ENCODE results near the gene ZZZ3. TPM values are rescaled to one million over a fixed set of nuclear protein-coding genes. Genes with fewer than 3 reads are reported as not detected.

ZZZ3 gene
- total and polyA plus RNA-seq, 10 of the 15 experiments (the other 5 are each of a cell fraction or from before 2014, with no cell fraction given), result 10.5 to 44.1 (median 29.5) TPM

DNA sequence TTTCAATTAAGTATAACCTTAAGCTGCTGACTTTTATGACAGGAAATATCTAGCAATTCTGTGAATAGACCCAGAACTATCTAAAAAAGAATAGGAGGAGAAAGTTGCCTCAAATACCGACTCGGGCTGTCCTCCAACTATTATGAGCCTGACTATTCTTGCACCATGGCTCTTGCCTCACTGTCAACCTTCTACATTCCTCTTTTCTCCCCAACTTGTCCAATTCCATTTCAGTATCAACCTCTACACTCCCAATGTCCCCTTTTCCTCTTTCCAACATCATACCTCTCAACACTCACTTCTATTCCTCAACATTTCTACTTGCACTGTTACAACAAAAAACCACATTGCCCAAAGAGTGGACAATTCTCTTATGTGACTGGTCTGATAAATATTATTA lies 2.3 kb downstream of the ZZZ3 start:
- intact Hi-C loops (cut with micrococcal nuclease; ENCODE audit: unreplicated experiment) (loop anchor here (5.0 to 10.0 kb wide), 6 partner anchors 93 to 942 kb away; partner anchors contain the start of genes DNAJB4, FUBP1 and IFI44L), in situ Hi-C loops (cut with MboI) (no loop called here)
- H3K4me1 ChIP-seq (ENCODE audit: control insufficient read depth, insufficient read depth, low read length), result 0 out of 2 replicates have a peak, but pooled peaks cover 5% of the 10 kb centered on the region

More for the DNA sequence above, 2.3 kb downstream of the ZZZ3 start:
- H3K27ac ChIP-seq (ENCODE audit: control insufficient read depth, insufficient read depth), result no peak overlapping the region
- peak overlapping the region; percentile 45; the same call in 1 of the 2 replicates for H3K4me3 ChIP-seq
- SMC1A ChIA-PET (ENCODE audit: uncharacterized antibody, unreplicated experiment), result interaction anchor here (0.8 to 1.5 kb wide), 4 partner anchors 9 to 295 kb away, joined by 3 to 5 read pairs (median 3); no protein-coding TSS in a partner anchor
- H3K9ac ChIP-seq (ENCODE audit: control insufficient read depth, insufficient read depth, low read length), result no peak overlapping the region
- CTCF ChIA-PET, result no interaction called here
- TF ChIP-seq MTA2 (IDR thresholded peaks at IDR 0.05; ENCODE audit: low read depth) (no peak), YY1 (IDR thresholded peaks at IDR 0.05; ENCODE audit: low read depth, low read length) (no peak), CREB1 (IDR thresholded peaks at IDR 0.05; ENCODE audit: low read depth) (no peak), E4F1 (IDR thresholded peaks at IDR 0.05; ENCODE audit: borderline replicate concordance, partially characterized antibody) (no peak), ZSCAN29 (IDR thresholded peaks at IDR 0.05) (no peak), SMC3 (IDR thresholded peaks at IDR 0.05; ENCODE audit: borderline replicate concordance, low read length) (no peak), BCL11A (IDR thresholded peaks at IDR 0.05; ENCODE audit: low read depth, low read length) (no peak), STAT3 (IDR thresholded peaks at IDR 0.05; ENCODE audit: low read depth, low read length) (no peak), CBX3 (IDR thresholded peaks at IDR 0.05; ENCODE audit: borderline replicate concordance, low read depth) (no peak), MTA3 (IDR thresholded peaks at IDR 0.05; ENCODE audit: borderline replicate concordance, low read length) (no peak), ZNF24 (IDR thresholded peaks at IDR 0.05) (no peak), NR2C2 (IDR thresholded peaks at IDR 0.05; ENCODE audit: borderline replicate concordance, control insufficient read depth, insufficient read length, low read depth) (no peak), ASH2L (IDR thresholded peaks at IDR 0.05; ENCODE audit: borderline replicate concordance, low read depth) (no peak), FOXM1 (IDR thresholded peaks at IDR 0.05; ENCODE audit: low read depth, low read length) (no peak), POLR2A (IDR thresholded peaks at IDR 0.05; ENCODE audit: low read depth, low read length) (no peak)
- TF ChIP-seq, protein P1, sequence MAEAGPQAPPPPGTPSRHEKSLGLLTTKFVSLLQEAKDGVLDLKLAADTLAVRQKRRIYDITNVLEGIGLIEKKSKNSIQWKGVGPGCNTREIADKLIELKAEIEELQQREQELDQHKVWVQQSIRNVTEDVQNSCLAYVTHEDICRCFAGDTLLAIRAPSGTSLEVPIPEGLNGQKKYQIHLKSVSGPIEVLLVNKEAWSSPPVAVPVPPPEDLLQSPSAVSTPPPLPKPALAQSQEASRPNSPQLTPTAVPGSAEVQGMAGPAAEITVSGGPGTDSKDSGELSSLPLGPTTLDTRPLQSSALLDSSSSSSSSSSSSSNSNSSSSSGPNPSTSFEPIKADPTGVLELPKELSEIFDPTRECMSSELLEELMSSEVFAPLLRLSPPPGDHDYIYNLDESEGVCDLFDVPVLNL (IDR thresholded peaks at IDR 0.05; ENCODE audit: low read depth, low read length), result no peak
- H3K36me3 ChIP-seq (ENCODE audit: control insufficient read depth in 2 of 2, insufficient read depth in 2 of 2, low read length in 1 of 2), result peaks cover 0 to 3% of the 10 kb centered on the region in 2 experiments; a peak in 1 of 4 replicates
- peaks cover 73% of the 10 kb centered on the region for H3K79me2 ChIP-seq (ENCODE audit: control insufficient read depth, insufficient read depth, low read length)
- WGBS (ENCODE audit: insufficient coverage, insufficient replicate concordance, low lambda C conversion rate, missing lambda C conversion rate), result 100% methylated on average over 2 of the region's 2 CpGs
- H3K9me3 ChIP-seq (replicated peaks; ENCODE audit: control insufficient read depth, insufficient read depth, low read length), result no peaks in the 10 kb centered on the region
- POLR2A ChIA-PET, result interaction anchor here (2.1 kb wide), 1 partner anchor 12 kb away, joined by 10 read pairs; no protein-coding TSS in a partner anchor
- DNase-seq (ENCODE audit: low read depth, low spot score) (no peak), ATAC-seq (no peak), FAIRE-seq (no peak)
- H3K27me3 ChIP-seq (replicated peaks in 1 of 2; ENCODE audit: control insufficient read depth in 2 of 2, insufficient read depth in 2 of 2, low read length in 1 of 2), result no peaks in the 10 kb centered on the region
- peak overlapping the region; percentile 64 for H3K4me2 ChIP-seq (ENCODE audit: control insufficient read depth, insufficient read depth)
- no peak overlapping the region for H2AFZ ChIP-seq (ENCODE audit: control insufficient read depth, low read depth, low read length)
- no peaks in the 10 kb centered on the region for H4K20me1 ChIP-seq (ENCODE audit: control insufficient read depth, insufficient read depth)
- RAD21 ChIA-PET (ENCODE audit: unreplicated experiment), result no interaction called here
- BruUV-seq (replicated peaks), result no TSS peak

Data from GM12878 (cell line).